GM12878 (cell line): ENCODE measurements around the gene CFAP58. TPM values are rescaled to one million over a fixed set of nuclear protein-coding genes. Genes with fewer than 3 reads are reported as not detected.

ENCODE experiments used
- ATAC-seq: fragments of 200-7000 bp; cut with Tn5 transposase; 3 replicates; pipeline ENCODE4 v1.9.1; 2020; ENCODE audit warnings: mild to moderate bottlenecking, moderate library complexity
- BruUV-seq: library from RNA; stranded (reverse); fragments of 400-500 nt; replicated peaks from 2 replicates; lab custom pipeline; 2021; lab: Mats Ljungman, UMichigan
- CTCF ChIA-PET: fragments of 300-600 bp; sonication (Branson Sonifier 250); formaldehyde crosslinking; extraction: SDS; loops from one replicate; lab custom pipeline; 2021; ENCODE audit warnings: inconsistent platforms; lab: Yijun Ruan, JAX
- POLR2A ChIA-PET: fragments of 350-600 bp; formaldehyde crosslinking; extraction: SDS; loops from one replicate; lab custom pipeline; 2021; ENCODE audit warnings: inconsistent platforms; lab: Charles Lee
- RAD21 ChIA-PET: fragments of 300-600 bp; sonication (Branson Sonifier 250); formaldehyde crosslinking; loops from one replicate; lab custom pipeline; 2023; ENCODE audit warnings: antibody characterized with exemption; ENCODE audit not compliant: unreplicated experiment; lab: Charles Lee
- SMC1A ChIA-PET: fragments of 300-600 bp; sonication (Branson Sonifier 250); formaldehyde crosslinking; loops from one replicate; lab custom pipeline; 2023; ENCODE audit not compliant: unreplicated experiment, uncharacterized antibody; lab: Charles Lee
- DNase-seq: peaks from one replicate; pipeline ENCODE4 v3.0.0-alpha.2; 2011; ENCODE audit warnings: low read depth, low spot score
- FAIRE-seq: peaks from 3 replicates; lab custom pipeline; 2011; peaks lifted over from hg19 to GRCh38; lab: Jason Lieb, UNC
- H2AFZ ChIP-seq: 2 replicates; pipeline ENCODE4 v1.6.0; 2011; ENCODE audit warnings: low read depth, low read length, control low read depth; ENCODE audit not compliant: control insufficient read depth
- H3K27ac ChIP-seq: 2 replicates; pipeline ENCODE4 v1.5.1; 2011; ENCODE audit warnings: control low read depth; ENCODE audit not compliant: control insufficient read depth, insufficient read depth
- H3K27me3 ChIP-seq, 2 experiments: replicated peaks in 1 of 2; 2 replicates each; pipeline versions ENCODE4 v1.6.0 to v1.6.1; 2011; ENCODE audit warnings: low read length in 1 of 2; ENCODE audit not compliant: control insufficient read depth in 2 of 2, insufficient read depth in 2 of 2
- H3K36me3 ChIP-seq, 2 experiments: 2 replicates each; pipeline ENCODE4 v1.5.1; 2011; ENCODE audit warnings: low read length in 1 of 2; ENCODE audit not compliant: control insufficient read depth in 2 of 2, insufficient read depth in 2 of 2
- H3K4me1 ChIP-seq: 2 replicates; pipeline ENCODE4 v1.6.1; 2011; ENCODE audit warnings: mild to moderate bottlenecking, low read length, moderate library complexity, mixed read lengths; ENCODE audit not compliant: control insufficient read depth, insufficient read depth
- H3K4me2 ChIP-seq: 2 replicates; pipeline ENCODE4 v1.6.0; 2011; ENCODE audit warnings: control low read depth; ENCODE audit not compliant: control insufficient read depth, insufficient read depth
- H3K4me3 ChIP-seq: fragments of 200-600 bp; sonication (generic); 2 replicates; pipeline ENCODE4 v1.5.1; 2016
- H3K79me2 ChIP-seq: 2 replicates; pipeline ENCODE4 v1.6.0; 2011; ENCODE audit warnings: low read length; ENCODE audit not compliant: control insufficient read depth, insufficient read depth
- H3K9ac ChIP-seq: 2 replicates; pipeline ENCODE4 v1.8.0; 2011; ENCODE audit warnings: low read length, control low read depth, mixed read lengths; ENCODE audit not compliant: control insufficient read depth, insufficient read depth
- H3K9me3 ChIP-seq: replicated peaks from 3 replicates; pipeline ENCODE4 v1.5.1; 2011; ENCODE audit warnings: mild to moderate bottlenecking, low read length; ENCODE audit not compliant: control insufficient read depth, insufficient read depth
- H4K20me1 ChIP-seq: 2 replicates; pipeline ENCODE4 v1.6.0; 2011; ENCODE audit not compliant: control insufficient read depth, insufficient read depth
- FOXM1 ChIP-seq: IDR thresholded peaks from 2 replicates; pipeline ENCODE4 v1.6.1; 2012; ENCODE audit warnings: low read depth, mild to moderate bottlenecking, inconsistent platforms, low read length, moderate library complexity
- MYC ChIP-seq: IDR thresholded peaks from 2 replicates; pipeline ENCODE4 v1.6.1; 2011; ENCODE audit warnings: mild to moderate bottlenecking, low read length, moderate library complexity, inconsistent platforms; ENCODE audit not compliant: insufficient read depth, insufficient replicate concordance, insufficient read length, severe bottlenecking
- NBN ChIP-seq: fragments of 450-650 bp; IDR thresholded peaks from 2 replicates; pipeline ENCODE4 v1.6.1; 2016
- PAX5 ChIP-seq: IDR thresholded peaks from 2 replicates; pipeline ENCODE4 v1.6.1; 2011; ENCODE audit warnings: low read depth, low read length, borderline replicate concordance
- WGBS: methylation state at CpG from one replicate; pipeline ENCODE4 v1.1.6; 2016; ENCODE audit warnings: low lambda C conversion rate; ENCODE audit not compliant: insufficient replicate concordance, insufficient coverage; ENCODE audit errors: missing lambda C conversion rate; 5-methylcytosine and 5-hydroxymethylcytosine counted together
- in situ Hi-C: fragments of 300-500 bp; cut with MboI; formaldehyde crosslinking; loops from 9 replicates; pipeline ENCODE4 v1.14.3; 2018; ENCODE audit warnings: mixed read lengths
- intact Hi-C: fragments of 100-400 bp; cut with micrococcal nuclease; formaldehyde crosslinking; loops from one replicate; pipeline ENCODE4 v1.14.2; 2022; ENCODE audit not compliant: unreplicated experiment
- polyA plus RNA-seq, 11 experiments: library from polyadenylated mRNA; depleted of rRNA in 4 of 11; unstranded in 6 of 11; stranded (reverse) in 5 of 11; fragments of >200 nt; fragmentation: Nextera tagmentation in 4 of 11; fragmentation: Illumina TruSeq in 1 of 11; extraction: Ambion mirVana in 4 of 11; extraction: Trizol in 1 of 11; gene quantifications; 1 replicate in 1 of 11; 2 replicates in 10 of 11; pipeline versions ENCODE4 v1.2.1 to v1.2.3, GENCODE V29; 2011 to 2016; ENCODE audit warnings: inconsistent platforms in 2 of 11, missing spikeins in 2 of 11, low read depth in 1 of 11
- total RNA-seq, 4 experiments: library from RNA; depleted of rRNA in 3 of 4; stranded (reverse); fragments of >200 nt in 3 of 4; fragmentation: Illumina TruSeq in 1 of 4; extraction: Trizol in 1 of 4; gene quantifications; 2 replicates each; pipeline versions ENCODE4 v1.2.1 to v1.2.3, GENCODE V29; 2013 to 2021
- TF ChIP-seq, protein P1 (sequence below): IDR thresholded peaks from 2 replicates; pipeline ENCODE4 v1.6.1; 2011; ENCODE audit warnings: low read depth, low read length, improper control_type of control experiment, borderline replicate concordance

The CFAP58 gene
- total and polyA plus RNA-seq, 10 of the 15 experiments (the other 5 are each of a cell fraction or from before 2014, with no cell fraction given): 0.03 to 0.35 (median 0.21) TPM

DNA sequence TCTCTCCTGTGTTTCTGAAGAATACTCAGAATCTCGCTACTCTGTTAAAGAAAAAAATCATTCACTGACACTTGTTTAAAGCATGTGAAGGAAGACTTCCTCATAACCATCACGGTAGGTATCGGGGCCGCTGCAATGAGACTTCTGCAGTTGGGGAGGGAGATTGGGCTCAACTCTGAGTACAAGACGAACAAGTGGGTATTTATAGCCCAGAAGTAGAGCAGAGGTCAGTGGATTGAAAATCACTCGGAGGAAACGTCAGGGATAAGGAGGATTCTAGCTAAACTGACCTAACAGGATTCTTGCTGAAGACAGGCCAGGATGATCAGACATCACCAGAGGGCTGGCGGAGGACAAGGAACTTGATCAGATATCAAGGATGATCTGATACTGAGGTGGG is 48.7 kb upstream of the CFAP58 start (continued):
- TF ChIP-seq, protein P1, sequence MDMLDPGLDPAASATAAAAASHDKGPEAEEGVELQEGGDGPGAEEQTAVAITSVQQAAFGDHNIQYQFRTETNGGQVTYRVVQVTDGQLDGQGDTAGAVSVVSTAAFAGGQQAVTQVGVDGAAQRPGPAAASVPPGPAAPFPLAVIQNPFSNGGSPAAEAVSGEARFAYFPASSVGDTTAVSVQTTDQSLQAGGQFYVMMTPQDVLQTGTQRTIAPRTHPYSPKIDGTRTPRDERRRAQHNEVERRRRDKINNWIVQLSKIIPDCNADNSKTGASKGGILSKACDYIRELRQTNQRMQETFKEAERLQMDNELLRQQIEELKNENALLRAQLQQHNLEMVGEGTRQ: no peak

DNA sequence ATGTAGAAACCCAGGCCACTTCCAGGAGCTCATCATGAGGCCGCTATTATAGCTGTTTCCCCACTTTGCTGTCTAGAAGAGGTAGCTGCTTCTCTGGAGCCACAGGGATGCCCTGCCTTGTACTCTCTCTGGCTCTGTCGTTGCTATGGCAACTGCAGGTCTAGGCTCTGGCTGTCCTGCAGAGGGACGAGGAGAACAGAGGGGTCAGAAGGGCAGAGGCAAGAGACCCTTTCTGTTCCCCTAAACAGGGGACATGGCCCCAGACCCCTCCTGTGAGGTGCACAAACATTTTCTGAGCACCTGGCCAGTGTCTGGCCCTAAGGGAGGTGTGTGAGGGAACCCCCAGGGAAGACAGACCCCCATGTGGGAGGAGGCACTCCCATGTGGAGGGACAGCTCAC is 46.7 kb upstream of the CFAP58 start:
- TF ChIP-seq FOXM1 (no peak), NBN (no peak), PAX5 (no peak), MYC (no peak)
- intact Hi-C loops: no loop called here
- no peaks in the 10 kb centered on the region for H3K79me2 ChIP-seq
- SMC1A ChIA-PET: interaction anchor here (0.8 to 7.3 kb wide), 10 partner anchors 8 to 43 kb away, joined by 3 to 187 read pairs (median 7); partner anchors contain the start of genes CFAP58 and ITPRIP
- no peak overlapping the region for H2AFZ ChIP-seq
- RAD21 ChIA-PET: interaction anchor here (0.6 to 9.0 kb wide), 6 partner anchors 12 to 45 kb away, joined by 3 to 137 read pairs (median 13); partner anchors contain the start of genes CFAP58 and ITPRIP
- BruUV-seq: no TSS peak
- no peaks in the 10 kb centered on the region for H3K27me3 ChIP-seq
- no peak overlapping the region for H3K27ac ChIP-seq
- CTCF ChIA-PET: interaction anchor here (1.0 to 13.3 kb wide), 16 partner anchors 8 to 420 kb away, joined by 3 to 419 read pairs (median 10); partner anchors contain the start of genes CFAP58 and ITPRIP
- H4K20me1 ChIP-seq: no peaks in the 10 kb centered on the region
- peaks cover 0 to 5% of the 10 kb centered on the region in 2 experiments; a peak in 2 of 4 replicates for H3K36me3 ChIP-seq
- no peak overlapping the region for H3K4me2 ChIP-seq
- H3K9me3 ChIP-seq: no peaks in the 10 kb centered on the region; the same call in 2 of the 3 replicates
- in situ Hi-C loops: no loop called here
- no peak for FAIRE-seq
- H3K9ac ChIP-seq: no peak overlapping the region
- WGBS: 42% methylated on average over 3 of the region's 3 CpGs
- POLR2A ChIA-PET: interaction anchor here (0.9 to 2.3 kb wide), 4 partner anchors 35 to 47 kb away, joined by 3 to 7 read pairs (median 6); partner anchors contain the start of gene CFAP58
- ATAC-seq: no peak
- DNase-seq: no peak
- H3K4me3 ChIP-seq: no peak overlapping the region
- peaks cover 26% of the 10 kb centered on the region for H3K4me1 ChIP-seq
